A673 (cell line): ENCODE results near the gene SPNS3. TPM values are rescaled to one million over a fixed set of nuclear protein-coding genes. Genes with fewer than 3 reads are reported as not detected.

Experiments used
- BruUV-seq: library from RNA; stranded (reverse); fragments of 400-500 nt; replicated peaks from 2 replicates; lab custom pipeline; 2021; lab: Mats Ljungman, UMichigan
- CTCF ChIA-PET: fragments of 300-600 bp; sonication (Branson Sonifier 250); formaldehyde crosslinking; loops from one replicate; lab custom pipeline; 2022; ENCODE audit warnings: antibody characterized with exemption; lab: Charles Lee
- POLR2A ChIA-PET: fragments of 300-600 bp; sonication (Branson Sonifier 250); formaldehyde crosslinking; loops from one replicate; lab custom pipeline; 2022; ENCODE audit warnings: antibody characterized with exemption; ENCODE audit not compliant: low non-redundant PET; lab: Charles Lee
- DNase-seq: peaks from one replicate; pipeline ENCODE4 v3.0.0-alpha.2; 2015; ENCODE audit warnings: low spot score
- H3K27ac ChIP-seq: fragments of 200-600 bp; sonication (generic); 2 replicates; pipeline ENCODE4 v1.5.1; 2016; ENCODE audit warnings: mixed run types, low read depth, mild to moderate bottlenecking, mixed read lengths, antibody characterized with exemption, low read length; ENCODE audit not compliant: poor library complexity, severe bottlenecking
- H3K27me3 ChIP-seq: fragments of 200-600 bp; sonication (generic); replicated peaks from 2 replicates; pipeline ENCODE4 v1.6.1; 2017; ENCODE audit warnings: mixed run types, low read depth, mild to moderate bottlenecking, mixed read lengths, antibody characterized with exemption, low read length; ENCODE audit not compliant: insufficient read depth, poor library complexity
- H3K36me3 ChIP-seq: fragments of 200-600 bp; sonication (generic); 2 replicates; pipeline ENCODE4 v1.6.1; 2016; ENCODE audit warnings: mixed run types, mild to moderate bottlenecking, mixed read lengths, antibody characterized with exemption, low read length; ENCODE audit not compliant: insufficient read depth, poor library complexity, severe bottlenecking
- H3K4me1 ChIP-seq: fragments of 200-600 bp; sonication (generic); 2 replicates; pipeline ENCODE4 v1.6.1; 2017; ENCODE audit warnings: mixed run types, mild to moderate bottlenecking, mixed read lengths, antibody characterized with exemption, low read length; ENCODE audit not compliant: insufficient read depth, poor library complexity, severe bottlenecking
- H3K4me3 ChIP-seq: fragments of 200-600 bp; sonication (generic); 2 replicates; pipeline ENCODE4 v1.5.1; 2016; ENCODE audit warnings: low read depth, mixed run types, mild to moderate bottlenecking, mixed read lengths, low read length; ENCODE audit not compliant: poor library complexity, severe bottlenecking
- H3K9me3 ChIP-seq: fragments of 200-600 bp; sonication (generic); 2 replicates; pipeline ENCODE4 v1.6.1; 2016; ENCODE audit warnings: mixed run types, low read depth, mild to moderate bottlenecking, mixed read lengths, antibody characterized with exemption, low read length; ENCODE audit not compliant: poor library complexity, severe bottlenecking
- CTCF ChIP-seq: fragments of 300-800, 200-600 bp; sonication (generic); conservative IDR thresholded peaks from 2 replicates; pipeline ENCODE4 v1.5.1; 2017; ENCODE audit warnings: low read depth, mild to moderate bottlenecking, antibody characterized with exemption, low read length, moderate library complexity, mixed read lengths
- EZH2 ChIP-seq: fragments of 200-600 bp; sonication (generic); IDR thresholded peaks from 2 replicates; pipeline ENCODE4 v1.6.1; 2017; ENCODE audit warnings: borderline replicate concordance, low read depth, mild to moderate bottlenecking, mixed read lengths, antibody characterized with exemption, low read length; ENCODE audit not compliant: poor library complexity, severe bottlenecking
- intact Hi-C: fragments of 100-400 bp; cut with micrococcal nuclease; formaldehyde crosslinking; loops from one replicate; pipeline ENCODE4 v1.10.0; 2022; ENCODE audit not compliant: unreplicated experiment
- total RNA-seq: library from RNA; stranded (reverse); gene quantifications from 2 replicates; pipeline ENCODE4 v1.2.3, GENCODE V29; 2021

SPNS3 gene
- total RNA-seq, 1 experiment from 2014 or later: not detected

- no peak overlapping the region for H3K27ac ChIP-seq
- ChIA-PET CTCF (interaction anchor here (0.5 to 0.6 kb wide), 2 partner anchors 53 to 112 kb away, joined by 3 to 8 read pairs; no protein-coding TSS in a partner anchor), POLR2A (no interaction called here)
- no peaks in the 10 kb centered on the region for H3K27me3 ChIP-seq
- no peak for TF ChIP-seq EZH2
- no peak for TF ChIP-seq CTCF
- H3K4me1 ChIP-seq: no peaks in the 10 kb centered on the region
- no peaks in the 10 kb centered on the region for H3K9me3 ChIP-seq
- intact Hi-C loops: no loop called here
- H3K36me3 ChIP-seq: no peaks in the 10 kb centered on the region
- no peak overlapping the region for H3K4me3 ChIP-seq
- BruUV-seq: no TSS peak
- no peak for DNase-seq
Measured at GRCh38 chr17:4513113-4514032, 79.6 kb downstream of the SPNS3 start.

GRCh38 chr17:4514206-4514605 is 80.5 kb downstream of the SPNS3 start:
- Histone ChIP-seq H3K27ac (no peak overlapping the region), H3K27me3 (no peaks in the 10 kb centered on the region), H3K4me3 (no peak overlapping the region), H3K4me1 (no peaks in the 10 kb centered on the region), H3K9me3 (no peaks in the 10 kb centered on the region), H3K36me3 (no peaks in the 10 kb centered on the region)
- no TSS peak for BruUV-seq
- no peak for TF ChIP-seq EZH2
- no peak for TF ChIP-seq CTCF
- no peak for DNase-seq
- intact Hi-C loops: no loop called here
- POLR2A ChIA-PET: no interaction called here
- CTCF ChIA-PET: no interaction called here

GRCh38 chr17:4514779-4515178 is 81.0 kb downstream of the SPNS3 start:
- DNase-seq: no peak
- no TSS peak for BruUV-seq
- Histone ChIP-seq H3K4me3 (no peak overlapping the region), H3K36me3 (no peaks in the 10 kb centered on the region), H3K27ac (no peak overlapping the region), H3K27me3 (no peaks in the 10 kb centered on the region), H3K9me3 (no peaks in the 10 kb centered on the region), H3K4me1 (no peaks in the 10 kb centered on the region)
- TF ChIP-seq EZH2 (no peak), CTCF (no peak)
- POLR2A ChIA-PET: no interaction called here
- intact Hi-C loops: no loop called here
- CTCF ChIA-PET: no interaction called here
